Measurements from ENCODE around the gene KRT31.

GRCh38 chr17:41393294-41393693, 4.1 kb downstream of the KRT31 start:
- TF ChIP-seq CTCF (IDR thresholded peaks at IDR 0.05; ENCODE audit: low read depth, low read length) = no peak
- no peak for TF ChIP-seq EZH2phosphoT487 (IDR thresholded peaks at IDR 0.05; ENCODE audit: low read depth)
